Astrocyte of the spinal cord (primary cell): ENCODE results near the gene FAM168A.

Experiments
- DNase-seq: peaks from one replicate; pipeline ENCODE4 v3.0.0; 2011; ENCODE audit warnings: low read depth, low spot score
- H3K4me3 ChIP-seq: 2 replicates; pipeline ENCODE4 v1.5.1; 2011; ENCODE audit warnings: low read depth, mild to moderate bottlenecking, low read length, moderate library complexity
- in situ Hi-C: cut with HindIII; loops from 2 replicates; pipeline ENCODE4 v1.10.0; 2017; ENCODE audit warnings: low sequenced_read_pairs
- TF ChIP-seq, protein P1 (sequence below): IDR thresholded peaks from 2 replicates; pipeline ENCODE4 v1.5.1; 2012; ENCODE audit warnings: low read depth, mild to moderate bottlenecking, low read length, inconsistent platforms

FAM168A gene

DNA sequence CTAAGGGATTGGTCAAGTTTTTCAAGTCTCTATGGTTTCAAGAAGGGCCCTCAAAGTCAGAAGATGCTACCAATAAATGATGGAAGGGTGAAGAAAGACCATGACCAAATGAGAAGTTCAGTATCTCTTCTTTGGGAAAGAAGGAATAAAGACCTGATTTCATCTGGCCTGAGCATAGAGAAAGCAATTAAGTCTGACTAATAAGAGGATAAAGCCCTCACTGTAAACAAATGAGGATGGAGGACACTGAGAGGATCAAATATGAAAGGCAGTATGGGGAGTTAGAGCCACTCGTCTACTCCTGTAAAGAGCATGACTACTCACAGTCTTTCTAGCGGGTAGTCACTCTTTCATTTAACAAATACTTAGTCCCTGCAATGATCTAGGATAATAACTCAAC, 44.6 kb downstream of the FAM168A start:
- TF ChIP-seq, protein P1, sequence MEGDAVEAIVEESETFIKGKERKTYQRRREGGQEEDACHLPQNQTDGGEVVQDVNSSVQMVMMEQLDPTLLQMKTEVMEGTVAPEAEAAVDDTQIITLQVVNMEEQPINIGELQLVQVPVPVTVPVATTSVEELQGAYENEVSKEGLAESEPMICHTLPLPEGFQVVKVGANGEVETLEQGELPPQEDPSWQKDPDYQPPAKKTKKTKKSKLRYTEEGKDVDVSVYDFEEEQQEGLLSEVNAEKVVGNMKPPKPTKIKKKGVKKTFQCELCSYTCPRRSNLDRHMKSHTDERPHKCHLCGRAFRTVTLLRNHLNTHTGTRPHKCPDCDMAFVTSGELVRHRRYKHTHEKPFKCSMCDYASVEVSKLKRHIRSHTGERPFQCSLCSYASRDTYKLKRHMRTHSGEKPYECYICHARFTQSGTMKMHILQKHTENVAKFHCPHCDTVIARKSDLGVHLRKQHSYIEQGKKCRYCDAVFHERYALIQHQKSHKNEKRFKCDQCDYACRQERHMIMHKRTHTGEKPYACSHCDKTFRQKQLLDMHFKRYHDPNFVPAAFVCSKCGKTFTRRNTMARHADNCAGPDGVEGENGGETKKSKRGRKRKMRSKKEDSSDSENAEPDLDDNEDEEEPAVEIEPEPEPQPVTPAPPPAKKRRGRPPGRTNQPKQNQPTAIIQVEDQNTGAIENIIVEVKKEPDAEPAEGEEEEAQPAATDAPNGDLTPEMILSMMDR = no peak
- in situ Hi-C loops = no loop called here
- no peak overlapping the region for H3K4me3 ChIP-seq
- no peak for DNase-seq

GRCh38 chr11:73551677-73552076, 46.2 kb downstream of the FAM168A start:
- DNase-seq = no peak
- TF ChIP-seq, protein P1 = no peak
- in situ Hi-C loops = no loop called here
- no peak overlapping the region for H3K4me3 ChIP-seq

GRCh38 chr11:73549376-73549775, 48.5 kb downstream of the FAM168A start:
- in situ Hi-C loops = no loop called here
- no peak for DNase-seq
- TF ChIP-seq, protein P1 = no peak
- H3K4me3 ChIP-seq = no peak overlapping the region

- in situ Hi-C loops = no loop called here
- no peak for DNase-seq
- TF ChIP-seq, protein P1 = no peak
- no peak overlapping the region for H3K4me3 ChIP-seq
Measured at GRCh38 chr11:73547706-73548595, 50.0 kb downstream of the FAM168A start.

DNA sequence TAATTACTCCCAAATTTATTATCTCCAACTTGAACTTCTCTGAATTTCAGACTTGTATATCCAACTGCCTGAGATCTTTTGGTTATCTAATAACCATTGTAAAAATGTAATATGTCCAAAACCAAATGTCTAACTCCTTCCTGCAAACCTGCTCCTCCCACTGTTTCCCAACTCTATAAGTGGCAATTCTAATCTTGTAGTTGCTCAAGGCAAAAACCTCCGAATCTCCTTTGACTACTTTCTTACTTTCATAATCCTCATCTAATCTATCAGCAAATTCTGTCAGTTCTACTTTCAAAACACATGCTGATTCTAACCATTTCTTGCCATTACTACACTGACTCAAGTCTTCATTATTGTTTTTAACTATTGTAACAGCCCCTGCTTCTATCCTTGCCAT, 55.7 kb downstream of the FAM168A start:
- TF ChIP-seq, protein P1 = no peak
- in situ Hi-C loops = no loop called here
- H3K4me3 ChIP-seq = no peak overlapping the region
- no peak for DNase-seq

DNA sequence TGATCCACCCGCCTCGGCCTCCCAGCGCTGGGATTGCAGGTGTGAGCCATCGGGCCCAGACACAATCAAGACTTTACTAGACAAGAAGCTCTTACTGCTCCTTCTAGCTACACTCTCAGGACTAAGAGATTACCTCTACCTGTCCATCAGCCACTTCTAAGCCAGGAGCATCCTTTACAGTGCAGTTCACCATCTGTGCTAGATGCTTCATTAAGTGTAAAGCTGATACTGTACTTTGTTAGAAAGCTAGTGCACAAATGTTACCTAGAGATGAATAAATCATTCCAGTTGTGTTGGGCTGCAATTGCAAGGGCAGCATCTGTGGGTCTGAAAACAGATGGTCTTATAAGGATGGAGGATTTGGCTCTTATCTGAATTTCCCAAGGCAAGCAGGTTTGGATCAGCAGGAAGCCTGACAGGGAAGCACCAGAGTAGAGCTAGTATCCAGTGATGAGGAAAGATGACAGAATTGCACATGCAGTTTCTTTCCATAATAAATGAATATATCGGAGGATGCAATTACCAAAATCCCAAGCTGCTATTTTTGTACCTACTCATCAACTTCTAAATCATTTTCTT, 58.3 kb downstream of the FAM168A start:
- TF ChIP-seq, protein P1 = no peak
- in situ Hi-C loops = no loop called here
- no peak for DNase-seq
- H3K4me3 ChIP-seq = no peak overlapping the region
